LNCaP clone FGC (cell line): Measurements from ENCODE around the gene GAS7.
A peak's percentile ranks its signal among the peaks of the same experiment; 100 is the strongest.
"Not testable (repeated sequence)": the region's sequence is repeated elsewhere in the genome, so short reads cannot be mapped to it uniquely, and the experiment has no call there.

Source experiments
- DNase-seq: peaks from one replicate; pipeline ENCODE4 v3.0.0-alpha.2; 2011; ENCODE audit warnings: low read depth
- H3K4me3 ChIP-seq: 2 replicates; pipeline ENCODE4 v1.5.1; 2011; ENCODE audit warnings: mild to moderate bottlenecking, low read depth, low read length, control low read depth
- TF ChIP-seq, protein P1 (sequence below): IDR thresholded peaks from 2 replicates; pipeline ENCODE4 v1.5.1; 2012; ENCODE audit warnings: mild to moderate bottlenecking; ENCODE audit not compliant: control insufficient read depth, insufficient read depth; ENCODE audit errors: extremely low read depth

GAS7 gene

GRCh38 chr17:9925457-9925856 is 272.9 kb downstream of the GAS7 start:
- no peak for DNase-seq
- TF ChIP-seq, protein P1, sequence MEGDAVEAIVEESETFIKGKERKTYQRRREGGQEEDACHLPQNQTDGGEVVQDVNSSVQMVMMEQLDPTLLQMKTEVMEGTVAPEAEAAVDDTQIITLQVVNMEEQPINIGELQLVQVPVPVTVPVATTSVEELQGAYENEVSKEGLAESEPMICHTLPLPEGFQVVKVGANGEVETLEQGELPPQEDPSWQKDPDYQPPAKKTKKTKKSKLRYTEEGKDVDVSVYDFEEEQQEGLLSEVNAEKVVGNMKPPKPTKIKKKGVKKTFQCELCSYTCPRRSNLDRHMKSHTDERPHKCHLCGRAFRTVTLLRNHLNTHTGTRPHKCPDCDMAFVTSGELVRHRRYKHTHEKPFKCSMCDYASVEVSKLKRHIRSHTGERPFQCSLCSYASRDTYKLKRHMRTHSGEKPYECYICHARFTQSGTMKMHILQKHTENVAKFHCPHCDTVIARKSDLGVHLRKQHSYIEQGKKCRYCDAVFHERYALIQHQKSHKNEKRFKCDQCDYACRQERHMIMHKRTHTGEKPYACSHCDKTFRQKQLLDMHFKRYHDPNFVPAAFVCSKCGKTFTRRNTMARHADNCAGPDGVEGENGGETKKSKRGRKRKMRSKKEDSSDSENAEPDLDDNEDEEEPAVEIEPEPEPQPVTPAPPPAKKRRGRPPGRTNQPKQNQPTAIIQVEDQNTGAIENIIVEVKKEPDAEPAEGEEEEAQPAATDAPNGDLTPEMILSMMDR = no peak
- H3K4me3 ChIP-seq = no peak overlapping the region

- peak; percentile 47 for DNase-seq
- no peak overlapping the region for H3K4me3 ChIP-seq
- TF ChIP-seq, protein P1 = peak; percentile 80
Observed at GRCh38 chr17:9924735-9925191, 273.6 kb downstream of the GAS7 start.

DNA sequence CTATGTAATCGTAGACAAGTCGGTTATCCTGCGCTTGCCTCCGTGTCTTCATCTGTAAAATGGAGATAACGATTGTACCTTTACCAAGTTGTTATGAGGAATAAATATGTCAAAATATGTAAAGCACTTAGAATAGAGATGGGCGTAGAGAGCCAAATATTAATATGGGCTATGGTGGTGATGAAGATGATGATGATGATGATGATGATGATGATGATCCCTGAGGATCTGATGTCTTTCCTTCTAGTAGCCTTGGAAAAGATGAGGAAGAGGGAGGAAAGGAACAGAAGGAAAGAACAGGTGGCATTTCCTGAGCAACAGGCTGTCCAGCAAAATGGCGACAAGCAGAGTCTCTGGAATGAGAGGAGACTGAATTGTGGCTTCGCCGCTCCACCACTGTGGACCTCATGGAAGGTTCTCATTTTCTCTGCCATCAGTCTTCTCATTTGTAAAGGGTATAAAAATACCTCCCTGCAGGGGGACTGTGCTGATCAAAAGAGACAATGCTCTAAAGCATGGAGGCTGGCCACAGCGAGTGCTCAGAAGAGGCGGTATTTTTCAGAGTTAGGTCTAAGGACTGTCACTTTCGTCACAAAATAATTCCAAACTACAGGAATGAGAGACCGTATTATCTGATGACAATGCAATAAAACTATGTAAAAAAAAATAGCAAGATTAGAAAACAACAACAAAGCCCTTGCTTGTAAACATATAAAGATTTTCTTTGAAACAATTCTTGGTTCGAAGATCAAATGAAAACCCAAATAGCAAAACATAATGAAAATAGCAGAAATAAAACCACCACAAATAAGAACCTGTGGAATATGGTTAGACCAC is 276.2 kb downstream of the GAS7 start:
- no peak for DNase-seq
- TF ChIP-seq, protein P1 = no peak
- H3K4me3 ChIP-seq = no peak overlapping the region

DNA sequence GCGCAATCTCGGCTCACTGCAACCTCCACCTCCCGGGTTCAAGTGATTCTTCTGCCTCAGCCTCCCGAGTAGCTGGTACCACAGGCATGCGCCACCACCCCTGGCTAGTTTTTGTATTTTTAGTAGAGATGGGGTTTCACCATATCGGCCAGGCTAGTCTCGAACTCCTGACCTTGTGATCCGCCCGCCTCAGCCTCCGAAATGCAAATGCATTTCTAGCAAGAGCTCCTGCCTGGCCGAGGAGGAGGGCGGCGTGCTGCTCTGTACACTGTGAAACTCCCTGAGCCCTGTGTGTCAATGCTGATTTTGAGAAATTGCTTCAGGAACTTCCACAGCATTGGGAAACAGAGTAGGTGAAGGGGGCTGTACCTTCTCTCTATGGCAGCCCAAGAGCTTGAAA is 277.2 kb downstream of the GAS7 start:
- H3K4me3 ChIP-seq, DNase-seq: not testable (repeated sequence)

DNA sequence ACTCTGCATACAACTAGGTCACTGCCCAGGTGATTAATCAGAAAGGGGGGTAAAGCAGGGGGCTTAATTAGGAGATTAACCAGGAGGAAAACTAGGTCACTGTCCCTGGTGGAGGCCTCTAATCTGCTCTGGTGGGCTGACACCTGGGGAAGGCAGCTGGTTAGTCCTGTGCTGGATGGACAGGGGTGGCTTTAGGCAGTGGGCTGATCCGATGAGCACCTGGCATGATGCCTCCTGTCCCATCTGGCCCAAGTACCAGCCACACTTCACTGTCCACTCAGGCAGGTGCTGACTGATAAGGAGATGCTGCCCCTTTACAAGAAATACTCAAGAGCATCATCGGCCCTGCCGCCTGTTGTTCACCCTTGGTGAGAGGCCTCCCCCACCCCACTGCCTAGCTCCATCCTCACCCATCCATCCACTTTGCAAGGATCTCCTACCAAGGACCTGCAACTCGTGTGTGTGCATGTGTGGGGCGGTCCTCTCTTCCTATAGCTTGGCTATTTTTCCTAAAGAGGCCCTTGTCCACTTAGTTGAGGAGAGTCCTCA is 279.5 kb downstream of the GAS7 start:
- no peak for DNase-seq
- no peak overlapping the region for H3K4me3 ChIP-seq
- TF ChIP-seq, protein P1 = no peak

DNA sequence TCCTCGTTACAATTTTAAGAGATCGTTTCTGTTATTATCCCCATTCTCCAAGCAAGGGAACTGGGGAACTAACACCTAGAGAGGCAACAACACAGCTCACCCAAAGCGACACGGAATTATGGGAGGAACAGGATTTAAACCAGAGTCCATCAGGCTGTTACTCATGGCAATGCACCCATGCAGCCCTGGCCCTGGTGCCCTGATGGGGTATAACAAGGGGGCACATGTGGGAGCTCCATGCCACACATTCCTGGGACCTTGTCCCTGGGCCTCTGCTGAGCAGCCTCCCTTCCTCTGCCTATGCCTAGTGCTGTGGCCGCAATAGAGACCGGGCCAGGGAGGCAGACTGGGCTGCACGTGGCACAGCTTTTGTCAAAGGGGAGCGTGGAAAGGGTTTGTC is 280.1 kb downstream of the GAS7 start:
- no peak overlapping the region for H3K4me3 ChIP-seq
- TF ChIP-seq, protein P1 = no peak
- DNase-seq = no peak

DNA sequence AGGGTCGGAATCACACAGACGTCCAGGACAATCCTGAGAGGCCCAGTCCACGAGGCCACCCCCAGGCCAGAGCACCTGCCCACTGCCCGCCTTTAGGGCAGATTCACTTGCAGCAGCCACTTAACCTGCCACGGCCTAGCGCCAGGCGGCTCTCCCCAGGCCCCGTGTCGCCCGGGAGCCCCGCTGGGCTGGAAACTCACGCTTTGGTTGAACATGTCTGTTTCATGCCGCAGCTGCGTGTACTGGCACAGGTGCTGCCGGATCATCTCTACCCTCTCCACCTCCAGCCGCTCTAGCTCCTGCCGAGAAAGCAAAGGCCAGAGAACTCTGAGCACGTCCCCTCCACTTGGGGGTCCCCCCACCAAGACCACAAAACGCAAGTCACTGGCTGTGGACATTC is 280.6 kb downstream of the GAS7 start:
- TF ChIP-seq, protein P1 = no peak
- DNase-seq = no peak
- no peak overlapping the region for H3K4me3 ChIP-seq
